ENCODE results near the gene ARAP2. TPM values are rescaled to one million over a fixed set of nuclear protein-coding genes. Genes with fewer than 3 reads are reported as not detected.

ARAP2 gene
- total RNA-seq, 1 donor, result 3.6 TPM

DNA sequence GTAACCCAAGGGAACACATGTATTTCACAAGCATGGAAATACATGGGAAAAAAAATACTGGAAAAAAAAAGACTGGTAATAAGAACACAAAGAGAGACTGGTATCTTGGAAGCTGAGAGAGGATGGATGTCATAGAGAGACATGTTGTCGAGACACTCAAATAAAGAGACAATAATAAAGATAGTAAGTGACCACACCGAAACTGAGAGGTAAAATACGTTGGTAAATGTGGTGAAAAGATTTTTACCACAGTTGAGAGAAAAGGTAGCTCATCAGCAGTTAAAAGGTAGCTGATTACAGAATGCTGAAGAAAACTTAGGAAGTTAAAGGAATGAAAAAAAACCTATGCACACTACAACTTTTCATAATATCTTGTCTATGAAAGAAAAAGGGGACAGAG, 81.1 kb downstream of the ARAP2 start:
- no peaks in the 10 kb centered on the region for H3K36me3 ChIP-seq (ENCODE audit: insufficient read depth, low read length)
- no peak for DNase-seq (ENCODE audit: insufficient read length, low spot score, missing footprints)
- no peaks in the 10 kb centered on the region for H3K79me2 ChIP-seq (ENCODE audit: insufficient read depth, low read length)
- no peaks in the 10 kb centered on the region for H3K9me3 ChIP-seq (ENCODE audit: low read depth, low read length)
- no peak overlapping the region for H3K27ac ChIP-seq (ENCODE audit: low read depth, low read length)
- H3K4me2 ChIP-seq (ENCODE audit: insufficient read depth, low read length), result no peak overlapping the region
- TF ChIP-seq CTCF (IDR thresholded peaks at IDR 0.05; ENCODE audit: extremely low read depth, low read depth, low read length), result no peak
- H3K4me3 ChIP-seq (ENCODE audit: insufficient read depth, low read length), result no peak overlapping the region
- H2AFZ ChIP-seq (ENCODE audit: low read length), result no peak overlapping the region
- H3K4me1 ChIP-seq (ENCODE audit: insufficient read depth, low read length), result no peaks in the 10 kb centered on the region
- H4K20me1 ChIP-seq (ENCODE audit: insufficient read depth, low read length), result no peaks in the 10 kb centered on the region
- H3K27me3 ChIP-seq (ENCODE audit: insufficient read depth, low read length), result no peaks in the 10 kb centered on the region

DNA sequence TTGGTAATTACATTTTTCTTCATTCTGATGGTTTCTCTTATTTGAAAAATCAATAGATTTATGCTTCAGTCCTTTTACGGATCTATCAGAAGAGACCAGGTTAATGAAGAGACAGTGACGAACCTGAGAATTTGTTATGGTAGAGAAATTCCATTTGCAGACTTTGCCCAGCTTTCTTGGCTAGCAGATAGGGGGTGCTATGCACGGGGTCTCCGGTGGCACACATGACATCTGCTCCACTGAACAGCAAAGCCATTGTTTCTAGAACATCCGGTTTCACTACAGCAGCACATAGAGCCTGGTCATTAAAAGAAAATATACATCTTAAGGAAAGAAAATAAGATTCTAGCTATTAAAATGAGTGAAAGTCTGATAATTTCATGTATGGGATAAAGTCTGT, 85.1 kb downstream of the ARAP2 start:
- no peak for TF ChIP-seq CTCF (IDR thresholded peaks at IDR 0.05; ENCODE audit: extremely low read depth, low read depth, low read length)
- H3K27me3 ChIP-seq (ENCODE audit: insufficient read depth, low read length), result no peaks in the 10 kb centered on the region

DNA sequence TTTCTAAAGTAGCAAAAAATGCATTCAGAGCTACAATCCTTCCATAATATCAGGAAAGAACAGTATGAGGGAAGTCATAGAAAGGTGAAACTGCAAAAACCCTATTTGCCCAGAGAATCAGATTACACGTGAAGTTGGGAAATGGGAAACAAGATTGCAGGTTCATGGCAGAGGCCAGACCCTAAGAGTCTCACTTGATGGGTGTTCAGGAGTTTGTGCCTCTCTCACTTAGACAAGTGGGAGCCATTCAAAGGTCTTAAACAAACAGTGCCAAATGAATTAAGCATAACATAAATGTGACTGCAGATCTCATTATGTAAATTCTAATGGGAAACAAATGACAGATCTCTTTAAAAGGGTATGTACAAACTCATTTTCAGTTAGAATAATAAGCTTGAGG, 91.6 kb downstream of the ARAP2 start:
- no peak overlapping the region for H3K4me3 ChIP-seq (ENCODE audit: insufficient read depth, low read length)
- no peaks in the 10 kb centered on the region for H3K4me1 ChIP-seq (ENCODE audit: insufficient read depth, low read length)
- DNase-seq (ENCODE audit: insufficient read length, low spot score, missing footprints), result no peak
- no peaks in the 10 kb centered on the region for H3K36me3 ChIP-seq (ENCODE audit: insufficient read depth, low read length)
- no peak overlapping the region for H3K4me2 ChIP-seq (ENCODE audit: insufficient read depth, low read length)
- no peaks in the 10 kb centered on the region for H4K20me1 ChIP-seq (ENCODE audit: insufficient read depth, low read length)
- H3K27ac ChIP-seq (ENCODE audit: low read depth, low read length), result no peak overlapping the region
- no peaks in the 10 kb centered on the region for H3K79me2 ChIP-seq (ENCODE audit: insufficient read depth, low read length)
- TF ChIP-seq CTCF (IDR thresholded peaks at IDR 0.05; ENCODE audit: extremely low read depth, low read depth, low read length), result no peak
- H3K9me3 ChIP-seq (ENCODE audit: low read depth, low read length), result no peaks in the 10 kb centered on the region
- H2AFZ ChIP-seq (ENCODE audit: low read length), result no peak overlapping the region
- no peaks in the 10 kb centered on the region for H3K27me3 ChIP-seq (ENCODE audit: insufficient read depth, low read length)

More for the DNA sequence above, 85.1 kb downstream of the ARAP2 start:
- no peak for DNase-seq (ENCODE audit: insufficient read length, low spot score, missing footprints)
- no peak overlapping the region for H3K4me3 ChIP-seq (ENCODE audit: insufficient read depth, low read length)
- no peak overlapping the region for H3K27ac ChIP-seq (ENCODE audit: low read depth, low read length)
- H3K36me3 ChIP-seq (ENCODE audit: insufficient read depth, low read length), result no peaks in the 10 kb centered on the region
- no peak overlapping the region for H3K4me2 ChIP-seq (ENCODE audit: insufficient read depth, low read length)
- H3K79me2 ChIP-seq (ENCODE audit: insufficient read depth, low read length), result no peaks in the 10 kb centered on the region
- no peak overlapping the region for H2AFZ ChIP-seq (ENCODE audit: low read length)
- no peaks in the 10 kb centered on the region for H4K20me1 ChIP-seq (ENCODE audit: insufficient read depth, low read length)
- no peaks in the 10 kb centered on the region for H3K4me1 ChIP-seq (ENCODE audit: insufficient read depth, low read length)
- no peaks in the 10 kb centered on the region for H3K9me3 ChIP-seq (ENCODE audit: low read depth, low read length)

GRCh38 chr4:36142504-36142903, 101.8 kb downstream of the ARAP2 start:
- Histone ChIP-seq H3K4me1 (ENCODE audit: insufficient read depth, low read length) (no peaks in the 10 kb centered on the region), H3K27me3 (ENCODE audit: insufficient read depth, low read length) (no peaks in the 10 kb centered on the region), H3K27ac (ENCODE audit: low read depth, low read length) (no peak overlapping the region), H3K9me3 (ENCODE audit: low read depth, low read length) (peaks cover 2% of the 10 kb centered on the region), H2AFZ (ENCODE audit: low read length) (no peak overlapping the region), H3K4me2 (ENCODE audit: insufficient read depth, low read length) (no peak overlapping the region), H4K20me1 (ENCODE audit: insufficient read depth, low read length) (no peaks in the 10 kb centered on the region), H3K36me3 (ENCODE audit: insufficient read depth, low read length) (no peaks in the 10 kb centered on the region), H3K79me2 (ENCODE audit: insufficient read depth, low read length) (no peaks in the 10 kb centered on the region), H3K4me3 (ENCODE audit: insufficient read depth, low read length) (no peak overlapping the region)
- DNase-seq (ENCODE audit: insufficient read length, low spot score, missing footprints), result no peak
- TF ChIP-seq CTCF (IDR thresholded peaks at IDR 0.05; ENCODE audit: extremely low read depth, low read depth, low read length), result no peak
